Measurements from ENCODE around the gene NEK7.

Gene NEK7

GRCh38 chr1:198320759-198321158, 164.0 kb downstream of the NEK7 start:
- in situ Hi-C loops (cut with HindIII; ENCODE audit: low sequenced_read_pairs), result no loop called here
- TF ChIP-seq CTCF (IDR thresholded peaks at IDR 0.05; ENCODE audit: low read depth, low read length, missing control alignments), result no peak
- DNase-seq (ENCODE audit: low read depth), result no peak
- H3K4me3 ChIP-seq (ENCODE audit: low read depth, low read length), result no peak overlapping the region

GRCh38 chr1:198326232-198326631, 169.4 kb downstream of the NEK7 start:
- in situ Hi-C loops (cut with HindIII; ENCODE audit: low sequenced_read_pairs), result no loop called here
- H3K4me3 ChIP-seq (ENCODE audit: low read depth, low read length), result no peak overlapping the region
- no peak for DNase-seq (ENCODE audit: low read depth)
- TF ChIP-seq CTCF (IDR thresholded peaks at IDR 0.05; ENCODE audit: low read depth, low read length, missing control alignments), result no peak

GRCh38 chr1:198326915-198327314, 170.1 kb downstream of the NEK7 start:
- DNase-seq (ENCODE audit: low read depth), result no peak
- TF ChIP-seq CTCF (IDR thresholded peaks at IDR 0.05; ENCODE audit: low read depth, low read length, missing control alignments), result no peak
- in situ Hi-C loops (cut with HindIII; ENCODE audit: low sequenced_read_pairs), result no loop called here
- H3K4me3 ChIP-seq (ENCODE audit: low read depth, low read length), result no peak overlapping the region

GRCh38 chr1:198328458-198329032, 171.7 kb downstream of the NEK7 start:
- in situ Hi-C loops (cut with HindIII; ENCODE audit: low sequenced_read_pairs), result no loop called here
- H3K4me3 ChIP-seq (ENCODE audit: low read depth, low read length), result no peak overlapping the region
- no peak for DNase-seq (ENCODE audit: low read depth)
- TF ChIP-seq CTCF (IDR thresholded peaks at IDR 0.05; ENCODE audit: low read depth, low read length, missing control alignments), result no peak

GRCh38 chr1:198330982-198331615, 174.3 kb downstream of the NEK7 start:
- no peak overlapping the region for H3K4me3 ChIP-seq (ENCODE audit: low read depth, low read length)
- no peak for DNase-seq (ENCODE audit: low read depth)
- in situ Hi-C loops (cut with HindIII; ENCODE audit: low sequenced_read_pairs), result no loop called here
- TF ChIP-seq CTCF (IDR thresholded peaks at IDR 0.05; ENCODE audit: low read depth, low read length, missing control alignments), result no peak

GRCh38 chr1:198333744-198334143, 176.9 kb downstream of the NEK7 start:
- H3K4me3 ChIP-seq (ENCODE audit: low read depth, low read length), result no peak overlapping the region
- in situ Hi-C loops (cut with HindIII; ENCODE audit: low sequenced_read_pairs), result no loop called here
- no peak for DNase-seq (ENCODE audit: low read depth)
- TF ChIP-seq CTCF (IDR thresholded peaks at IDR 0.05; ENCODE audit: low read depth, low read length, missing control alignments), result no peak
